Activated T-cell treated with anti-CD3 and anti-CD28 coated beads, Interleukin-2, amount 50 U/mL, for 24 hours (primary cell): ENCODE measurements around the gene CXCL12.

Experiments
- DNase-seq: peaks from one replicate; pipeline ENCODE4 v3.0.0-alpha.2; 2020
- H3K27ac Mint-ChIP-seq: 2 replicates; pipeline ENCODE4 v1.8.0; 2020; ENCODE audit warnings: mild to moderate bottlenecking, mixed read lengths
- H3K27me3 Mint-ChIP-seq: 2 replicates; pipeline ENCODE4 v1.8.0; 2020; ENCODE audit warnings: mixed read lengths
- H3K36me3 Mint-ChIP-seq: 2 replicates; pipeline ENCODE4 v1.8.0; 2020; ENCODE audit warnings: low read depth, mixed read lengths
- H3K4me1 Mint-ChIP-seq: 2 replicates; pipeline ENCODE4 v1.8.0; 2020; ENCODE audit warnings: low read depth, mixed read lengths
- H3K4me3 Mint-ChIP-seq: 2 replicates; pipeline ENCODE4 v1.8.0; 2020; ENCODE audit warnings: mild to moderate bottlenecking, moderate library complexity, mixed read lengths
- H3K9me3 Mint-ChIP-seq: 2 replicates; pipeline ENCODE4 v1.8.0; 2020; ENCODE audit warnings: mixed read lengths

The CXCL12 gene

GRCh38 chr10:44394696-44395381 lies 9.9 kb upstream of the CXCL12 start:
- DNase-seq = no peak
- Mint-ChIP-seq H3K27me3 (peaks cover 35% of the 10 kb centered on the region), H3K4me1 (no peaks in the 10 kb centered on the region), H3K9me3 (no peaks in the 10 kb centered on the region), H3K36me3 (no peaks in the 10 kb centered on the region), H3K27ac (no peak overlapping the region), H3K4me3 (no peak overlapping the region)

GRCh38 chr10:44393834-44394547 lies 9.1 kb upstream of the CXCL12 start:
- no peak overlapping the region for H3K4me3 Mint-ChIP-seq
- peaks cover 35% of the 10 kb centered on the region for H3K27me3 Mint-ChIP-seq
- no peak overlapping the region for H3K27ac Mint-ChIP-seq
- no peaks in the 10 kb centered on the region for H3K36me3 Mint-ChIP-seq
- no peak for DNase-seq
- H3K4me1 Mint-ChIP-seq = no peaks in the 10 kb centered on the region
- no peaks in the 10 kb centered on the region for H3K9me3 Mint-ChIP-seq

- Mint-ChIP-seq H3K36me3 (no peaks in the 10 kb centered on the region), H3K4me1 (no peaks in the 10 kb centered on the region), H3K27ac (no peak overlapping the region), H3K9me3 (no peaks in the 10 kb centered on the region), H3K27me3 (peaks cover 39% of the 10 kb centered on the region), H3K4me3 (no peak overlapping the region)
- DNase-seq = no peak
Measured at GRCh38 chr10:44393051-44393630, 8.2 kb upstream of the CXCL12 start.

DNA sequence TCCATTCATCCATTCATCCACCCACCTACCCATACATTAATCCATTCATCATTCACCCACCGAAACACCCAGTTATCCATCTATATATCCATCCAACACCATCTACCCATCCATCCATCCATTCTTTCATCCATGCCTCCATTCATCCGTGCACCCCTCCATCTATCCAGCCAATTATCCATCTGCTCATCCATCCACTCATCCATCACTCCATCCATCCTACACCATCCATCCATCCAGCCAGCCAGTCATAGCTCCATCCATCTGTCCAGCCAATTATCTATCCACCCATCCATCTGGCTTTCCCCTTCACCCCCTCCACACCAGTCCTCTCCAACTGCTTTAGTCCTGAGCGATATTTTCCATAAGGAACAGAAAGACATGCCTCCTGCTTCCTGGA lies 7.5 kb upstream of the CXCL12 start:
- no peak for DNase-seq
- H3K27ac Mint-ChIP-seq = no peak overlapping the region
- peaks cover 45% of the 10 kb centered on the region for H3K27me3 Mint-ChIP-seq
- no peak overlapping the region for H3K4me3 Mint-ChIP-seq
- no peaks in the 10 kb centered on the region for H3K9me3 Mint-ChIP-seq
- no peaks in the 10 kb centered on the region for H3K36me3 Mint-ChIP-seq
- H3K4me1 Mint-ChIP-seq = no peaks in the 10 kb centered on the region

GRCh38 chr10:44391981-44392380 lies 7.1 kb upstream of the CXCL12 start:
- Mint-ChIP-seq H3K4me1 (no peaks in the 10 kb centered on the region), H3K27ac (no peak overlapping the region), H3K36me3 (no peaks in the 10 kb centered on the region), H3K9me3 (no peaks in the 10 kb centered on the region), H3K4me3 (no peak overlapping the region), H3K27me3 (peaks cover 48% of the 10 kb centered on the region)
- DNase-seq = no peak

GRCh38 chr10:44390585-44391072 lies 5.7 kb upstream of the CXCL12 start:
- DNase-seq = no peak
- peaks cover 4% of the 10 kb centered on the region for H3K4me1 Mint-ChIP-seq
- H3K9me3 Mint-ChIP-seq = no peaks in the 10 kb centered on the region
- no peak overlapping the region for H3K27ac Mint-ChIP-seq
- peaks cover 50% of the 10 kb centered on the region for H3K27me3 Mint-ChIP-seq
- H3K4me3 Mint-ChIP-seq = no peak overlapping the region
- H3K36me3 Mint-ChIP-seq = no peaks in the 10 kb centered on the region

- Mint-ChIP-seq H3K27ac (no peak overlapping the region), H3K9me3 (no peaks in the 10 kb centered on the region), H3K4me3 (no peak overlapping the region), H3K36me3 (no peaks in the 10 kb centered on the region), H3K4me1 (peaks cover 6% of the 10 kb centered on the region), H3K27me3 (peaks cover 52% of the 10 kb centered on the region)
- no peak for DNase-seq
Measured at GRCh38 chr10:44389556-44389955, 4.7 kb upstream of the CXCL12 start.

GRCh38 chr10:44389150-44389549 lies 4.3 kb upstream of the CXCL12 start:
- no peak for DNase-seq
- Mint-ChIP-seq H3K4me3 (no peak overlapping the region), H3K9me3 (no peaks in the 10 kb centered on the region), H3K36me3 (no peaks in the 10 kb centered on the region), H3K27ac (no peak overlapping the region), H3K27me3 (peaks cover 52% of the 10 kb centered on the region), H3K4me1 (peaks cover 6% of the 10 kb centered on the region)

DNA sequence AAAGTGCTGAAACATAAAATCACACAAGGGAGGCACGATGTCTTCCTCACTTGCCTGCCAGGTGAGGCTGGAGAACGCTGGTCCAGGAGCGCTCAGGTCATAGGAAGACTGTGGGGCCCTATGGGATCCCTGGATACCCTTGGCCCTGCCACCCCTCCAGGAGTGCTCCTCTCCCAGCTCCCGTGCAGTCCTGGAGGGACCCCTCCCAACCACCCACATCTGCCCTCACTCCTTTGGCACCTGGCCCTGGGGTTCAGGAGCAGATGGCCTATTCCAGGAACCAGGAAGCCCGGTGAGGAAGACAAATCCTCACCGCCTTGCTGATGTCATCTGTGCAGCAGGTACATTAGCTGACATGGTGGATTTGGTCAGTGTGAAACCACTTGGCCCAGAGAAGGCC lies 3.7 kb upstream of the CXCL12 start:
- H3K36me3 Mint-ChIP-seq = no peaks in the 10 kb centered on the region
- H3K9me3 Mint-ChIP-seq = no peaks in the 10 kb centered on the region
- no peak overlapping the region for H3K27ac Mint-ChIP-seq
- peaks cover 6% of the 10 kb centered on the region for H3K4me1 Mint-ChIP-seq
- peaks cover 52% of the 10 kb centered on the region for H3K27me3 Mint-ChIP-seq
- DNase-seq = no peak
- no peak overlapping the region for H3K4me3 Mint-ChIP-seq

DNA sequence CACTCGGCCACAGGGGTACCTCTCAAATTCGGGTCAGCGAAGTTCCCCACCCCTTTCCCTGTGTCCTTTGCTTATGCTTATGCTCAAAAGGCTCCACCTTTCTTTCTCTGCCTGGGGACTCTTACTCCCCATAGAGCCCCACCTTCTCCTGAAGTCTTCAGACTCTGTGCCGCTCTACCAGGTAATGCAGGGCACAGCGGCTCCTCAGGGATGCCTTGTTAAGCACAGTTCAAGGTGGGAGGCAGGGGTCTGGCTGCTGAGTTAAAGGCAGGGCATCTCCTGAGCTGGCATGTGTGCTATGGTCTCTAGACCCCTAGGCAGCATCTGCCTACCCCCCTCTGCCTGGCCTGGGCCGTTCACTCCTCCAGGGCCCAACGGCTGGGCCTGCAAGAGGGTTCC lies 3.0 kb upstream of the CXCL12 start:
- H3K4me1 Mint-ChIP-seq = peaks cover 6% of the 10 kb centered on the region
- no peaks in the 10 kb centered on the region for H3K36me3 Mint-ChIP-seq
- no peaks in the 10 kb centered on the region for H3K9me3 Mint-ChIP-seq
- no peak overlapping the region for H3K27ac Mint-ChIP-seq
- DNase-seq = no peak
- no peak overlapping the region for H3K4me3 Mint-ChIP-seq
- peaks cover 55% of the 10 kb centered on the region for H3K27me3 Mint-ChIP-seq

DNA sequence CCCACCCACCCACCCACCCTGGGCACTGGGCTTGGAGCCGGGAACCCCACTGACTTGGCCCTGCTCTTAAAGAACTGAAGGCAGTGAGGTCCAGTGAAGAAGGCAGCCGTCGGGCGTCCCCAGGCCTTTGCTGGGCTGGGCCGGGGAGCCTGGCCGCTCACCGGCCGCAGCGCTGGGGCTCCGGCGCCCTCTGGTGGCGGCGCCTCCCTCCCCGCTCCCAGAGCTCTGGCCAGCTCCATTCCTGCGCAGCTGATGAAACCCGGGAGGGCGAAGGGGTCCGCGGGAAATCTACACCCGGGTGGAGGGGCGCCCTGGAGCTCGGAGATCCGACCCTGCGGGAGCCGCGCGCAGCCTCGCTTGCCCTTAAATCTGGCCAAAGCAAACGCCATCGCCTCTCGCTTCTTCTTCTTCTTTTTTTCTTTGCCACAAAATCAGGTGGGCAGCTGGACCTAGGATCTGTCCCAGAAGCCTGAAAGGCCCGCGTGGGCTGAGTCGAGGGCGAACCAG lies 1.7 kb upstream of the CXCL12 start:
- Mint-ChIP-seq H3K4me3 (no peak overlapping the region), H3K27ac (no peak overlapping the region), H3K36me3 (no peaks in the 10 kb centered on the region), H3K9me3 (no peaks in the 10 kb centered on the region), H3K4me1 (peaks cover 6% of the 10 kb centered on the region), H3K27me3 (peaks cover 53% of the 10 kb centered on the region)
- peak; percentile 50 for DNase-seq

- Mint-ChIP-seq H3K36me3 (no peaks in the 10 kb centered on the region), H3K27me3 (peaks cover 52% of the 10 kb centered on the region), H3K27ac (no peak overlapping the region), H3K9me3 (no peaks in the 10 kb centered on the region), H3K4me3 (peak overlapping the region; percentile 46), H3K4me1 (peaks cover 6% of the 10 kb centered on the region)
- peak; percentile 37 for DNase-seq
Measured at GRCh38 chr10:44385696-44386441, 972 bp upstream of the CXCL12 start.

DNA sequence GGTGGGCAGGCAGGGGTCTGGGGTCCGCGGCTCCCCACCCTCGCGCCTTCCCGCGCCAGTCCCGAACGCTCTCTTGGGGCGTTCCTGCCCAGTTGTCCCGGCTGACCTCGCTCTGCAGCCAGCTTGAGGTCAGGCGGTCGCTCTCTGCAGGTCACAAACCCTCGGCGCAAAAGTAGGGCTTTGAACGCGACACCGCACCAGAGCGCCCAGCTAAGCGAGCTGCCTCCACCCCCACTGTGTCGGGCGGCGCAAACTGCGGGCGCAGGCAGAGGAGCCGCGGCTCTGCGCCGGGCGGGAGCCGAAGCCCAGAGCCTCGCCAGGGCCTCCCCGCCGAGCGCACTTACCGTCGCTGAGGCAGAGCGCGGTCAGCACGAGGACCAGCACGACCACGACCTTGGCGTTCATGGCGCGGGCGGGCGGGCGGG lies 284 bp downstream of the CXCL12 start:
- Mint-ChIP-seq H3K36me3 (no peaks in the 10 kb centered on the region), H3K27ac (no peak overlapping the region), H3K27me3 (peaks cover 50% of the 10 kb centered on the region), H3K4me1 (peaks cover 6% of the 10 kb centered on the region), H3K9me3 (no peaks in the 10 kb centered on the region), H3K4me3 (no peak overlapping the region)
- no peak for DNase-seq

- Mint-ChIP-seq H3K4me1 (peaks cover 6% of the 10 kb centered on the region), H3K27me3 (peaks cover 50% of the 10 kb centered on the region), H3K36me3 (no peaks in the 10 kb centered on the region), H3K27ac (no peak overlapping the region), H3K4me3 (no peak overlapping the region), H3K9me3 (no peaks in the 10 kb centered on the region)
- DNase-seq = no peak
Measured at GRCh38 chr10:44383749-44384600, 922 bp downstream of the CXCL12 start.
